ENCODE measurements around the gene ADAM29. TPM values are rescaled to one million over a fixed set of nuclear protein-coding genes. Genes with fewer than 3 reads are reported as not detected.

ADAM29 gene
- total and polyA plus RNA-seq, 9 of the 15 experiments (the other 6 are each of a cell fraction or from before 2014, with no cell fraction given): not detected

- Histone ChIP-seq H3K36me3 (ENCODE audit: control insufficient read depth, insufficient read depth, low read length) (no peaks in the 10 kb centered on the region), H3K9me3 (replicated peaks; ENCODE audit: control insufficient read depth, insufficient read depth, low read depth, low read length) (no peaks in the 10 kb centered on the region; the same call in 1 of the 2 replicates), H3K27me3 (ENCODE audit: control insufficient read depth in 2 of 2, insufficient read depth in 2 of 2, low read length in 2 of 2) (no peaks in the 10 kb centered on the region), H3K27ac (ENCODE audit: extremely low read depth, low read depth, low read length) (no peak overlapping the region), H2AFZ (ENCODE audit: low read depth, low read length) (no peak overlapping the region), H3K9ac (ENCODE audit: insufficient read depth in 1 of 2, low read depth in 2 of 2, low read length in 2 of 2) (no peak overlapping the region), H3K4me3 (no peak overlapping the region), H3K4me2 (ENCODE audit: insufficient read depth, low read length) (no peak overlapping the region), H3K9me1 (ENCODE audit: control insufficient read depth, insufficient read depth, low read length) (no peaks in the 10 kb centered on the region), H4K20me1 (replicated peaks; ENCODE audit: control insufficient read depth, insufficient read depth, low read length) (no peaks in the 10 kb centered on the region), H3K4me1 (replicated peaks in 1 of 2; ENCODE audit: control insufficient read depth in 2 of 2, insufficient read depth in 2 of 2, low read length in 2 of 2) (no peaks in the 10 kb centered on the region), H3K79me2 (ENCODE audit: control insufficient read depth, insufficient read depth, low read length) (no peaks in the 10 kb centered on the region)
- in situ Hi-C loops (cut with MboI): no loop called here
- DNase-seq (ENCODE audit: extremely low read depth in 1 of 4, low spot score in 3 of 4) (no peak), ATAC-seq (no peak), FAIRE-seq (no peak)
- ChIA-PET POLR2A (interaction anchor here (0.6 kb wide), 1 partner anchor 13 kb away, joined by 3 read pairs; no protein-coding TSS in a partner anchor), CTCF (ENCODE audit: low intra/inter-chr PET ratio) (no interaction called here)
- intact Hi-C loops (cut with micrococcal nuclease): no loop called here
- BruUV-seq (replicated peaks): no TSS peak
- TF ChIP-seq HMGN3 (IDR thresholded peaks at IDR 0.05; ENCODE audit: borderline replicate concordance, extremely low read depth, insufficient read length, low read depth, low read length) (no peak), EP300 (IDR thresholded peaks at IDR 0.05; ENCODE audit: low read length) (no peak), ILF3 (IDR thresholded peaks at IDR 0.05; ENCODE audit: borderline replicate concordance) (no peak), CREB3L1 (IDR thresholded peaks at IDR 0.05; ENCODE audit: borderline replicate concordance, low read depth) (no peak), SRSF3 (IDR thresholded peaks at IDR 0.05; ENCODE audit: insufficient read depth, low read length) (no peak), TCF7 (IDR thresholded peaks at IDR 0.05; ENCODE audit: borderline replicate concordance) (no peak), MLLT1 (IDR thresholded peaks at IDR 0.05) (no peak), ZNF395 (CRISPR knock-in tag; IDR thresholded peaks at IDR 0.05) (no peak), CREBBP (IDR thresholded peaks at IDR 0.05; ENCODE audit: low read depth, low read length) (no peak)
Observed at GRCh38 chr4:174946246-174946645, 28.1 kb downstream of the ADAM29 start.
